A549 (cell line): ENCODE results near the gene C4orf51.

Experiments used
- HDAC2 ChIP-seq: fragments of 200-600 bp; sonication (generic); IDR thresholded peaks from 2 replicates; pipeline ENCODE4 v1.6.1; 2016
- KDM1A ChIP-seq: fragments of 200-600 bp; sonication (generic); IDR thresholded peaks from 2 replicates; pipeline ENCODE4 v1.6.1; 2016; ENCODE audit warnings: low read depth, mild to moderate bottlenecking
- NFE2L2 ChIP-seq: fragments of 150-350 bp; conservative IDR thresholded peaks from 2 replicates; pipeline ENCODE4 v1.6.1; 2014; ENCODE audit warnings: low read length
- TP53 ChIP-seq: fragments of 250-450 bp; sonication (Bioruptor Pico); IDR thresholded peaks from 2 replicates; pipeline ENCODE4 v1.5.0; 2021; ENCODE audit warnings: mild to moderate bottlenecking, moderate library complexity

DNA sequence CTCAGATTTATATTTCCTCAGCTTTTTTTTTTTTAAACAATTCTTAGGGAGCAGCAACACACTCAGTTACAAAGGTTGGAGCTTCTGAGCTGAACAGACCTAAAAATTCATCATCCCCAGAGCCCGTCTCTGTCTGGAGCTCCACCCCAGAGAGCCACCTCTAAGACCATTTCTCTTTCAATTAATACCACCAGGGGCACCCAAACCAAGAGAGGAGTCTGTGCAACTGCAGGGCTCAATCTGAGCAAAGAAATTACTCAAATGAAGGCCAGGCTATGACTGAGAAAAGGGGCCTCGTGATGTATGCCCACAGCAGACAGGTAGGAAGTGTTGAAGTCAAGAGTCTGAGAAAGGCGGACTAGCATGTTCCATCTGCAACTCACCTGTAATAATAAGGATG lies 95.5 kb downstream of the C4orf51 start:
- TF ChIP-seq KDM1A, result no peak
- TF ChIP-seq NFE2L2, result no peak
- no peak for TF ChIP-seq TP53 (CRISPR knock-in tag)
- TF ChIP-seq HDAC2, result no peak
